GM18870 (cell line): Measurements from ENCODE around the gene CAMKMT.

Experiments used
- ATAC-seq: cut with Tn5 transposase; IDR thresholded peaks from one replicate; pipeline ENCODE4 v1.9.1; 2021; ENCODE audit warnings: moderate library complexity; ENCODE audit not compliant: unreplicated experiment

The CAMKMT gene

DNA sequence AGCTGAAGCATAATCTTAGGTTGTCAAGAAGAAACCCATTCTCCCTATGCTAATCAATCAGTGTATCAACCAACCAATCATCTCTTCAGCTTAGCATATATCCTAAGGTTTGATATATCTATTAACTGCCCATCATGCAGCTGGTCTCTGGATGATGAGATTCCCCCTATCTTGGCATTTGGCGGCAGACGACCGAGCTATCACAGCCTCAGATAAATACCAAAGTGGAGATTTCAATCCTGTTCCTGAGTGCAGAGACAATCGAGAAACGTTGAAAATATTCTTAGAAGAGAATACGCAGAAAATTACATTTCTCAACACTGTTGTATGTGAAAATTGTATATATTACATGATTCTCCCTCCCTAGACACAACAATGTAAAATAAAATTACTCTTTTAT is 320.7 kb downstream of the CAMKMT start:
- ATAC-seq = no peak

DNA sequence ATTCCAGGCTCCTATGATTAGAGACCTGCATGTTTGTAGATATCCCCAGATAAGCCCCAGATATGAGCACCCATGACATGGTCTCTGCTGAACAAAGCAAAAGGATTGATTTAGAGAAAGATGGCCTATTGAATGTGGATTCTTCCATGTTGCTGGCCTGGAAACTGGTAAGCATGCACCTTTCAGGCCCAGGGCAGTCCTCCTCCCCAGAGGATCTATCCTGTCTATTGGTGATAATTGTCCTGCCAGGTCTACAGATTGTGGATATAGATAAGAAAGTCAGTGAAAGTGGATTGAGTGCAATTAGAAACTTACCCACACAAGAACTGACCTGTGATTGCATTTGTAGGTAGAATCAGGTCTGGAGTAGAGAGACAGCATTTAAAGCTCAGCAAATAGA is 322.8 kb downstream of the CAMKMT start:
- ATAC-seq = no peak

DNA sequence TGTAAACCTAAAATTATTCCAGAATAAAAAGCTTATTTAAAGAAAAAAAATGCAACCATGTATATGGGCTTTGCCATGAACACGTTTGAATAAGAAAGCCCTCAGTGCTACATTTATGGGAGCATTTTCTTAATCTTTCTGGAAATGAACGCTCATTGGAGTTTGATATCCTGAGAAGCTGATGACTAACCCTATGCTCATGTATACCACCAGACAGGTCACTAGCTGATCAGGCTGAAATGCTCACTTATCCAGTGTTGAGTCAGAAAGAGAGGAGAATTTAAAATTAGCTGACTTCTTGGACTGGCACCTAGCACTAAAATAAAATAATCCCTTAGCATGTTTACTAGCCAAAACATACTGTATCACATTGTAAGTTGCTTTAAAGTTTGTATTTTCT is 324.8 kb downstream of the CAMKMT start:
- ATAC-seq = no peak

DNA sequence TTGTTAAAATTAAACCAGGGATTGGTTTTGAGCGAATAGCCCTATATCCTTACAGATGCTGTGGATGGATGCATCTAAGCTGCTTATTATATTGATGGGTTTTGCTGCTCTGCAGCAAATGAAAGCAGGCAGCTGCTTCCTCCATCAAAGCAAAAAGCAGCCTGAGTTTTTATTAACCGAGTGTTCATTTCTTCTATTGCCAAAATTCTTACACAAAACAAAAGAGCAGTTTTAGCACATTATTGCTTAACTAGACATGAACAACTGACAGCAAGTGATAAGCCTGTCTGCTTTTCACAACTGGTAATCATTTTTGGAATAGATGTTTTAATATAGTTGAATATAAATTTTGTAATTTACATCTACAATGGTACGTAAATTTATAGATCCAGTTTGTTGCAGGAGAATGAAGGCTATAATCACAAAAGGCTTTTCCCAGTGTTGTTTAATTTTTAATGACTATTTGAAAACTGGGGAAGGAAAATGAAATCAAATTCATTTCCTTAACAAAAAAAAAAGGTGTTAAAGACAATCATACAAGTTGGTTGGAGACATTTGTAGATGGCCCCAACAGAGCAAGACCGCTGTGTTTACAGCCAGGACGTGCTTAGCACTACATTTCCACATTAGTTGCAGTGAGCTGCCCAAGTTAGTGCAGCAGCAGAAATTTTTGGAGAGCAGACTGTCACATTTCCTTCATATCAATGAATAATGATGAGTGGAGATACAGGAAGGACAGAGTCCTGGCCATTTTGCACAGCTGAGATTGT is 326.1 kb downstream of the CAMKMT start:
- ATAC-seq = no peak

DNA sequence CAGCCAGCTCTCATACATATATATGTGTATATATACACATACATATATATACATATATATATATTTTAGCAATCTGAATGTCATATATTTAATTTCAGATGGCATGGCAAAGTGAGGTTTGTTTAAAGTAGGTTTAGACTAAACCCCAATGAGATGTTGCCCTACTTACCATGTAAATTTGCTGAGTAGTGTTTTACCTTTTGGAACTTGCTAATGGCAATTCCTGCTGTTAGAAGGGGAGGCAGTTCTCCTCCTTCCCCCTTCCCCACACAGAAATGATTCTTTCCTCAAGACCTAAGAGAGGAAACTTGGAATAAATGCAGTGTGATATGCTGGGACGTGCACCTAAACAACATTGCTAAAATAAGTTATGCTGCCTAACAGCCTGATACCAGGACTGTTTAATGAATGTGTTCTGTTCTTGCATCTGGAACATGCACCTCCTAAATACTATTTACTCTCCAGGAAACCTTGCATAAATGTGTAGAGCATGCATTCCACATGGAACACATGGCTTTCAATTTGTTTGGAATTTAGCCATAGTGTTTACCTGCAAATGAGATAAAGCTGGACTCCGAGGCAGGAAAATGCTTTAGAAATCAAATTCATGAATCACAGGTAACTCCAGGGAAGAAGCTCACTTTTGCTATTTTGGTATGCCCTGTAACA is 326.8 kb downstream of the CAMKMT start:
- ATAC-seq = no peak

DNA sequence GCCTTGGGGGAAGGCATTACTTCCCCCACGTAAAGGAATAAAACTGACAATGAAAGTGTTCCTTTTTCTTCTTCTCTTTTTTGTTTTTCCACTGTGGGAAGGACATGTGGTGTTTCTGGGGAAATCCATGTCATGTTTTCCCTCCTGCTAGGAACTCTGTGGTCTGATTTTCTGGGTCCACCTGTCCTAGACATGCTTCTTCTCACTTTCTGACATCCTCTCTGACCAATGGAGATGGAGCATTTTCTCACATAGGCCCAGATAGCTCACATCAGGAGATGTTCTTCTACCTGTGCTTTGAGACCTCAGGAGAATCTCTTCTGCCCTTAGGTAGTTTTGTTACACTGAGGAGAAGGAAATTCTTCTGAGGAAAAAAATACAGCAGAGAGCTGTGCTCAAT is 327.8 kb downstream of the CAMKMT start:
- ATAC-seq = no peak

DNA sequence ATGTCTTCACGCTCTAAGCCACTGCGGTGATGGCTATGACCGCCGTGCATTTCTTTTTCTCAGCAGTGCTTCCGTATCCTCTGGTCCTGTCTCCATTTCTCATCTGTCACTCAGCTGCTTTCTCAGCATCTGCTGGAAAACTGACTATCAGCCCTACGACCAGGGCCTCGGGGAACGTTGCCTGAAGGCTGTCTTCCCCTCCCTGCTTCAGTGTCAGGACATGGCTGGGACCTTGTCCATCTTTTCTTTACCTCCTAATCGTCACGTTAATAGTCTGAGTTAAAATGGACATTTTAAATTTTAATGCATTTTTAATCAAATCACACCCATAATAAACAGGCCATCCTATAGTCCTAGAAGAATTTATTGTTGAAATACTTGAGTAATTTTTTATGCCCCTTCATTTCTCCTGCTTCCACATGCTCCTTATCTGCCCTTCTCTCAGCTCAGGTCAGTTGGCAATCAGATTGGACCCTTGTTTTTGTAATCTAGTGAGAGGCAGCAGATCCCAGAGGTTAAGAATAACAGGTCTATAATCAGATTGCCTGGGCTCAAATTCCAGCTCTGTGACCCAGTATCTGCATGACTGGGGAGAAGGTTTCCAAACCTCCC is 329.5 kb downstream of the CAMKMT start:
- no peak for ATAC-seq

DNA sequence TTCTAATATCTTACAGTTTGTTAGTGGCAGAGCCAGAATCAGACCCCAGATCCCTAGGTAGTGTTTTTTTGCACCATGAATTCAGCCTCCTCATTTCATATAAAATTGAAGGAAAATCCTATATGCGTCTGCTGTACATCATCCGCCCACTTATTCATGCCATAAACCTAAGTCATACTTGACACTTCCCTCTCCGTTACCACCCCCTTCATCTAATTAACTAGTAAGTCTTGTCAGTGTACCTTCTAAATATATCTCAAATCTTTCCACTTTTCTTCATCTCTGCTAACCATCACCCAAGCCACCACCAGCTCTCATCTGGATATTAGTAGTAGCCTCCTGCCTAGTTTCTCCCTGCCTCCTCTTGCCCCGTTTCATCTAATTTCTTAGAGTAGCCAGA is 331.1 kb downstream of the CAMKMT start:
- ATAC-seq = no peak

DNA sequence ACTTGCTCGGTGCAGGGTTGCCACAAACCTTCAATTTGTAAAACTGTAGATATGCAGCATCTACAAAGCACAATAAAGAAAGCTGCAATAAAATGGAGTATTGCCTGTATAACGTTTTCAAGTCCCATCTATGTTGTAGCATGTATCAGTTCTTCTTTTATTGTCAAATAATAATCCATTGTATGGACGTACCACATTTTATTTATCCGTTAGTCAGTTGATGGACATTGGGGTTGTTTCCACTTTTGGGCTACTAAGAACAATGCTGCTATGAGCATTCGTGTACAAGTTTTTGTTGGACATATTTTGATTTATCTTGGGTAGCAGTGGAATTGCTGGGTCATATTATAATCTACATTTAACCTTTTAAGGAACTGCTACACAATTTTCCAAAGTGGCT is 339.1 kb downstream of the CAMKMT start:
- ATAC-seq = no peak

DNA sequence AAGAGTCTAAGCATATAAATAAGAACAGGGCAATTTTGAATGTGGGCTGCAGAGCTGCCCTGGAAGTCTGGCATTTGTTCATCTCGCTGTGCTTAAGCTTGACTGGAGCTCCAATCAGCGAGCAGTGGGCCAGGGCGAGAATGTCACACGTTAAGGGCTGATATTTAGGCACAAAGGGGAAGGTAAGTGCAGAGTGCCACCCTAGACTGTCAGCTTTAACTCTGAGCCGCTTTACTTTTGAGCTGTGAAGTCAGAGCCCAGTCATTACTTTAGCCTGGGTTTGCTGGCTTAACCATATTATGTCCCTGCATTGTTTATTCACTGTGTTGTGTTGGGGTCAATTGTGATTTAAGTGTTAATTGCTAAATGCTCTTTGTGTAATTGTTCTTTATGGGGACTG is 343.6 kb downstream of the CAMKMT start:
- no peak for ATAC-seq

DNA sequence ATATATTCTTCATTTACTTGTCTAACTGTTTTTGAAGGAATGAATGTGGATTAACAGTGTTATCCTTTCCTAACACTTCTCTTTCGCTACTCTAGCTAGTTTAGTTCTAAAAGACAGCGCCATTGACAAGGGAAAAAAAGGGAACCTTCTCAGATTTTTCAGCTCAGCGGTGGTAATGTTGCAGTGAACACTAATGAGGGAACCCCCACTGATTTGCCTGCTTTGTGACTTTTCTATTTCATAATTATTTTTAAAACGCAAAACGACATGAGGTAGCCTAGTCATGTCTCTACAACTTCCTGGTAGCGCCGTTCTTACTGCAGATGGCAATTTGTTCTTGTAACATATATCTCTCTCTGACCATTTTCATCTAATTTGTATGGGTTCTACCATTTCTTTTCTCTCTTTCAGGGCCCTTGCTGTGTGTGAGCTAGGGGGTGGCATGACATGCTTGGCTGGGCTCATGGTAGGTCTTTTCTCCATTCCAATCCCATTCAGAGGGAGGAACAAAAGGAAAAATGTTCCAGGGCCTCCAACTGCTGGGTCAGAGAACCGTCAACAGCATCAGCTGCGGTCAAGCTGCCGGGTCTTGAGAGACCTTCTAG is 344.2 kb downstream of the CAMKMT start:
- ATAC-seq = no peak

DNA sequence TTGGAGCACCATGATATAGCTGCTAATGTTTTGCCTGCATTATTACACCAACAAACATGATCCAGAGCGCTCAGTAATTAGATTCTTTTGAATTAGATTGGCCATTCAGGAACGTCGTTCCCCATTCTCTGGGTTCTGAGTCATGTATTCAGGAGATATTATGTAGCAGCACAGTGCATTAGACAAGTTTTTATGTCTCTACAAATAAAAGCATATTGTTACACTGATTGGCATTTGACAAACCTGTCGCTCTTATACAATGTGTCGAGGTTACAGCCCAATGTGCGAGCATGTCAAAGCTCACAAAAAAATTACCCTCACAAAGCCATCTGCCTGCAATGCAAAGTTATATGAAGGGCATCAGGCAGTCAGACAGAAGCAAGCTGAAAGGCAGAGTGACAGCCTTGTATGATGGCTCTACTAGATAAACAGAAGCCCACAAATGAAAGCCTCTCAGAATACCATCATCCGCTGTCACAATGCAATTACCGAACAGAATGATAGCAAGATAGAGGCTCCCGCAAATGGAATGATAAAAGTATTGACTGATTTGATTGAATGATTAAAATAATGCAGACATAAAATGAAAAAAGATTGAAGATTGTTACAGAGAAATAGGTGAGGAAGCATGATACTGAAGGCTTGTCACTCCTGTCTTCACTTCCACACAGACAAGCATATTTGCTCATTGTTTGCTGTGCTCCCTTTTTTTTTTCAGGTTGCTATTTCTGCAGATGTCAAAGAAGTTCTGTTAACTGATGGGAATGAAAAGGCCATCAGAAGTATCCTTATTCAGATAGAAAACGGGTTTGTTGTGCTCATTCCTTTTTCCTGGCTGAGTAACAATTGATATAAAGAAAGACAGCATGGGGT is 345.2 kb downstream of the CAMKMT start:
- no peak for ATAC-seq

DNA sequence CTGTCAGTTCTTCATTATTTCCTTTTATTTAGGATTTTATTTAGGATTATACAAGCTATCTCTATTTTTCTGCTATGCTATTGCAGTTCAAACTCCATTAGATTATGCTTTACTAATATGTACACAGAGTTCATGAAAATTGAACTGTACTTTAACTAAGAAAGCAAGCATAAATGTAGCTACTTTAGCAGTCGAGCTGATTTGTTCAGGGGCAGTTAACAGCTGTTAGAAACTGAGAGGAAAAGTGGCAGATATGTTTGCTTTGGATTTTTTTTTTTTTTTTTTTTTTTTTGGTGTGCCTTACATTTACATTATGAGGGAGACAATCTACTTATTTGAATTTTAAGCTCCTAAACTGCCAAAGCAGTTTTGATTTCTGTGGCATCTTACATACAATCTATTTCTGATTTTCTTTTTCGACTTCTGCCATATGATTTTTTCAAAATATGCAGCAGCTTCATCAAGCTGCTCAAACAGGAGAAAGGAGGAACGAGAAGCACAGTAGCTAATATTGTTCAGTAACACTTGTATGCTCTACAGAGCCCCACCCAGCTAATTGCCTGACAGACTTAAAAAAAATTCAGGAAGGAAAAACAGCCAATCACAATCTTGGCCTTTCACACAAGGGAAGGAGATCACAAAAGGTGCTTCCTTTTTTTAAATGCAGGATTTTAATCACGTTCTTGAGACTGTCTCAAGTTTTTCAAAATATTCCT is 346.4 kb downstream of the CAMKMT start:
- peak; percentile 43 for ATAC-seq

DNA sequence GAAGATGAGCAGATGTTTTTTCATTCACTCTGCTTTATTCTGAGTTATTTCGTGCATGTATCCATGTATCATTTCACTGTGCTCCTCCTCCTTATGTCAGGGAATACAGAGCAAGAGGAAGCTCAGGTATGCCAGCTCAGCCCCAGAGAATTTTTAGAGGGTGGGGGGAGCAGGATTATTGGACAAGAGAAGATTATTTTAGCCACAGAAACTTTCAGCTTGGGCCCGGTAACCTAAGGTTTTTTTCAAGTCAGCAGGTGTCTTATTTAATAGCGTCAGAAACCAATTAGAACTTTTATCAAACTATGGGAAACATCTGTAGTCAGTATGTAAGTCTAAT is 346.9 kb downstream of the CAMKMT start:
- ATAC-seq = peak; percentile 12

DNA sequence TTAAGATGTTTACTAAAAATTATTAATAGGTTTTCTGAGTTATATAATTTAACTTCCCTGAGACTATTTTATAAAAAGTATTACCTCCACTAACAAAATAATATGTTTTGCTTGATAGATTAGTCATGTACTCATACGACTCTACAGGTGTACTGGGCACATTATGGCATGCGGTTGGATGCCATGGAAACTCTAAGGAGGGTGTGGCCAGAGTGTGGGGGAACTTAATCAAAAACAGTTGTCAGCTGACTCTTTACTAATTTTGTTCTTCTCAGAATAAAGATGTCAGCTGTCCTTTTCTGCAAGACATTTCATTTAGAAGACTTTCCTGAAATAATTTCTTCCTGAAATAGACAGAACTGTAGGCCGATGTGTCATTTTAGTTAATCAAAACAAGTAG is 351.4 kb downstream of the CAMKMT start:
- ATAC-seq = no peak

DNA sequence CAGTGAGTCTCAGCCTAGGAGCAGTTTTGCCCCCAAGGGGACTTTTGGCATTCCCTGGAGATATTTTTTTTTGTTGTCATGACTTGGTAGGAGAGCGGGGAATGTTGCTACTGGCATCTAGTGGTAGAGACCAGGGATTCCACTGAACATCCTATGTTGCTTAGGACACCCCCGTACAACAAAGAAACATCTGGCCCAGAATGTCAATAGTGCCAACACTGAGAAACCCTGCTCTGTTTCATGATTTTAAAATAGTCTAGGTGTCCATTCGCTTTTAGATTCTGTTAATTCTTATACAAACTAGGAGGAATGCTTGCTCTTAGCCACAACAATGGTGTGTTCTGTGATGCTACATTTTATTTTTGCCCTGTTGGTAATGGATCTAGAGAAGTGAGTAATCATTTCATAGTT is 353.9 kb downstream of the CAMKMT start:
- no peak for ATAC-seq

DNA sequence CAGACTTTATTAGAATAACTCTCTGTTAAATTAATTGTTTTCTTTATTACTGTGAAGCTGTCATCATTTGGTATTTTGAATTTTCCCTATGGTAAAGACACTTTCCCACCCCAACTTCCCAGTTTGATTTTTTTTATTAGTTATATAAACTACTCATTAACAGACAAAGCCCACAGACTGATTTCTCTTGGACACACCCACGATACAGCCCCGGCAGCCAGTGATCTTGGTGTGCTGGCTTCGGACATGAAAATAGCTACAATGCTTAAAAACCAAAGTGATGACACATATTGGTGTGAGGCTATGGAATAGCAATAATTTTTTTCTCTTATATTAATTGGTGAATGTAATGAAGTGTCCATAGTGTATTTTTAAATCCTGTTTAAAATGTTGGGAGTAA is 354.4 kb downstream of the CAMKMT start:
- no peak for ATAC-seq

DNA sequence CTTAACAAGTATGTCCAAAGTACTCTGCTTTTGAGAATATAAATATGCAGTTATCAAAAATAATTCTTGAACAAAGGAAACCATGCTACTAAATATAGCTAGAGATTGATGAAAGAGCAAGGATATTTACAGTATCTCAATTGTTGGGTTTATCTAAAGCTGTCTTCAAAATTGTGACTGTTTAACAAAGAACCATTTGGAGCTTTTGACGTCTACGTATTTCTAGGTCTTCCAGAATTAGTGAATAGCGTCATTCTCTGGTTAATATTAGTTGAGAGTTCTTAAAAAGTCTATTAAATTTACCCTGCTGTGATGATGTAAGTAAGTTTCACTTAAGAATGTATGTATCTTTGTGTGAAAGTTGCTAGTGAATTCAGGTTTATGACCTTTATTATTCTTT is 356.7 kb downstream of the CAMKMT start:
- no peak for ATAC-seq

DNA sequence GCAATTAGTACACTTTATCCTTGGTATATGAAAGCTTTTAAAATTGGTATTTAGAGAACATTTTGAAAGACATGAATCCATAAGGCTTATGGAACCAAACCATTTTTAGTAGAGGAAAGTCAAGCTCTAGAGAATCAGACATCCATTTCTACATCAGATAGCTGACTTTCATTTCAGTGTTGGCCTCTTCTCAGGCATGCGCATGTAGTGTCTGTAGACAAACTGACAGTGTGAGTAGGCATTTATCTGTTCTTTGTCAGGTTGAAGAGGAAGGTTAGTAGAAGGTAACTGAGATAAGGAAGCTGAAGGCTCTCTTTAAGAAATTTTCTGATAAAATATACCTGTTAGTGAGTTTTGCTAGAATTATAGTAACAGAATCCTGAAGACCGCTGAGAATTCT is 357.8 kb downstream of the CAMKMT start:
- ATAC-seq = no peak

DNA sequence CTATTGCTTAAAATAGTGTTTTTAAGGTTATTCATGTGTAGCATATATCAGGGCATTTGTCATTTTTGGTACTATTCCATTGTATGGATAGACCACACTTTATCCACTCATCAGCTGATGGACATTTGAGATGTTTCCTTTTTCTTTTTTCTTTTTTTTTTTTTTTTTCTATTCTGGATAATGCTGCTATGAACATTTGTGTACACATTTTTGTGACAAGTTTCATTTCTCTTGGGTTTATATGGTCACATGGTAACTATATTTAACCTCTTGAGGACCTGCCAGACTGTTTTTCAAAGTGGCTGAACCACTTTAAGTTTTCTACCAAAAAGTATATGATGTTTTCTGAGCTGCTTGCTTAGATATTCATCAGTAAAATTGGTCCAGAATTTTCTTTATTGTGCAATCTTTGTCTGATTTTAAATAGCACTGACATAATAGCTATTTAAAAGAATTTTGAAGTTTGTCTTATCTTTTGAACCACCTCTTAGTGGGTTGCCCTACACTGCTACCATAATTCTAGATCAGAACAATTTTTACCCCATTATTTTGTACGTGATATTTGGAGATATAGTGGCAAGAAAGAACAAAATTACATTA is 360.4 kb downstream of the CAMKMT start:
- no peak for ATAC-seq
